ENCODE data around the gene COL1A1. TPM values are rescaled to one million over a fixed set of nuclear protein-coding genes. Genes with fewer than 3 reads are reported as not detected.

The COL1A1 gene
- total RNA-seq, 1 experiment from 2014 or later, result 5.5 TPM

GRCh38 chr17:50218771-50219315, 17.4 kb upstream of the COL1A1 start:
- H3K27ac Mint-ChIP-seq (ENCODE audit: unreplicated experiment), result no peak overlapping the region
- H3K27me3 Mint-ChIP-seq (ENCODE audit: unreplicated experiment), result peaks cover 17% of the 10 kb centered on the region
- no TSS peak for BruUV-seq (replicated peaks)
- intact Hi-C loops (cut with micrococcal nuclease; ENCODE audit: unreplicated experiment), result no loop called here
- H3K9me3 Mint-ChIP-seq (ENCODE audit: low read depth, unreplicated experiment), result peaks cover 2% of the 10 kb centered on the region
- DNase-seq, result peak; percentile 73
- peak overlapping the region; percentile 47 for H3K4me3 Mint-ChIP-seq (ENCODE audit: low read depth, unreplicated experiment)
- TF ChIP-seq CTCF (IDR thresholded peaks at IDR 0.05; ENCODE audit: unreplicated experiment), result no peak
- CTCF ChIA-PET, result interaction anchor here (0.6 to 2.2 kb wide), 5 partner anchors 18 to 143 kb away, joined by 3 to 13 read pairs (median 3); partner anchors contain the start of gene COL1A1
- peaks cover 51% of the 10 kb centered on the region for H3K4me1 Mint-ChIP-seq (ENCODE audit: low read depth, unreplicated experiment)
- peaks cover 9% of the 10 kb centered on the region for H3K36me3 Mint-ChIP-seq (ENCODE audit: insufficient read depth, unreplicated experiment)

- CTCF ChIA-PET, result interaction anchor here (0.7 to 2.2 kb wide), 3 partner anchors 17 to 47 kb away, joined by 3 to 13 read pairs (median 4); partner anchors contain the start of gene COL1A1
- peak overlapping the region; percentile 47 for H3K4me3 Mint-ChIP-seq (ENCODE audit: low read depth, unreplicated experiment)
- intact Hi-C loops (cut with micrococcal nuclease; ENCODE audit: unreplicated experiment), result no loop called here
- no peak overlapping the region for H3K27ac Mint-ChIP-seq (ENCODE audit: unreplicated experiment)
- TF ChIP-seq CTCF (IDR thresholded peaks at IDR 0.05; ENCODE audit: unreplicated experiment), result no peak
- H3K27me3 Mint-ChIP-seq (ENCODE audit: unreplicated experiment), result peaks cover 19% of the 10 kb centered on the region
- H3K9me3 Mint-ChIP-seq (ENCODE audit: low read depth, unreplicated experiment), result no peaks in the 10 kb centered on the region
- H3K4me1 Mint-ChIP-seq (ENCODE audit: low read depth, unreplicated experiment), result peaks cover 51% of the 10 kb centered on the region
- DNase-seq, result no peak
- BruUV-seq (replicated peaks), result no TSS peak
- H3K36me3 Mint-ChIP-seq (ENCODE audit: insufficient read depth, unreplicated experiment), result peaks cover 9% of the 10 kb centered on the region
These were observed 16.8 kb upstream of the COL1A1 start for GRCh38 chr17:50218071-50218759.

DNA sequence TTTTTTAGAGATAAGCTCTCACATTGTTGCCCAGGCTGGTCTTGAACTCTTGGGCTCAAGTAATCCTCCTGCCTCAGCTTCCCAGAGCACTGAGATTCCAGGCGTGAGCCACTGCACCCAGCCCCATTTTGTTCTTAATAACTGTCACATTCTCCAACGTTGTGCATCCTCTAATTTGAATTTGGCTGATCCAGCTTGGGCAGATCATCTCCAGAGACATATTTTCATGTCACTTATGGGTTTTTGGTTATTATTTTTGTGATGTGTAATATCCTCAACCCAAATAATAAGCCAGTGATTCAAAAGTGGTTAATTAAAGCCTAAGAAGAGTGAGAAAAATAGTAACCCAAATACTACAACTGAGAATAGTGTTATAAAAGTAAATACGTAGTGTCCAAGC, 16.2 kb upstream of the COL1A1 start:
- H3K4me1 Mint-ChIP-seq (ENCODE audit: low read depth, unreplicated experiment), result peaks cover 51% of the 10 kb centered on the region
- intact Hi-C loops (cut with micrococcal nuclease; ENCODE audit: unreplicated experiment), result no loop called here
- H3K27me3 Mint-ChIP-seq (ENCODE audit: unreplicated experiment), result peaks cover 23% of the 10 kb centered on the region
- H3K9me3 Mint-ChIP-seq (ENCODE audit: low read depth, unreplicated experiment), result no peaks in the 10 kb centered on the region
- no peak for DNase-seq
- BruUV-seq (replicated peaks), result no TSS peak
- peaks cover 9% of the 10 kb centered on the region for H3K36me3 Mint-ChIP-seq (ENCODE audit: insufficient read depth, unreplicated experiment)
- H3K27ac Mint-ChIP-seq (ENCODE audit: unreplicated experiment), result no peak overlapping the region
- TF ChIP-seq CTCF (IDR thresholded peaks at IDR 0.05; ENCODE audit: unreplicated experiment), result no peak
- H3K4me3 Mint-ChIP-seq (ENCODE audit: low read depth, unreplicated experiment), result no peak overlapping the region
- CTCF ChIA-PET, result interaction anchor here (2.2 kb wide), 1 partner anchor 17 kb away, joined by 13 read pairs; the partner anchor contains the start of gene COL1A1

- intact Hi-C loops (cut with micrococcal nuclease; ENCODE audit: unreplicated experiment), result no loop called here
- no peak overlapping the region for H3K27ac Mint-ChIP-seq (ENCODE audit: unreplicated experiment)
- H3K27me3 Mint-ChIP-seq (ENCODE audit: unreplicated experiment), result peaks cover 44% of the 10 kb centered on the region
- TF ChIP-seq CTCF (IDR thresholded peaks at IDR 0.05; ENCODE audit: unreplicated experiment), result no peak
- peaks cover 4% of the 10 kb centered on the region for H3K36me3 Mint-ChIP-seq (ENCODE audit: insufficient read depth, unreplicated experiment)
- no peak overlapping the region for H3K4me3 Mint-ChIP-seq (ENCODE audit: low read depth, unreplicated experiment)
- no TSS peak for BruUV-seq (replicated peaks)
- DNase-seq, result no peak
- H3K4me1 Mint-ChIP-seq (ENCODE audit: low read depth, unreplicated experiment), result peaks cover 49% of the 10 kb centered on the region
- H3K9me3 Mint-ChIP-seq (ENCODE audit: low read depth, unreplicated experiment), result no peaks in the 10 kb centered on the region
- CTCF ChIA-PET, result interaction anchor here (0.6 kb wide), 1 partner anchor 867 kb away, joined by 4 read pairs; no protein-coding TSS in a partner anchor
These were observed 13.7 kb upstream of the COL1A1 start for GRCh38 chr17:50214976-50215760.
